Measurements from ENCODE around the gene ASGR1. TPM values are rescaled to one million over a fixed set of nuclear protein-coding genes. Genes with fewer than 3 reads are reported as not detected.
"Not testable (repeated sequence)": the region's sequence is repeated elsewhere in the genome, so short reads cannot be mapped to it uniquely, and the experiment has no call there.

The ASGR1 gene
- total RNA-seq, 1 donor from 2014 or later: 5.1 TPM

DNA sequence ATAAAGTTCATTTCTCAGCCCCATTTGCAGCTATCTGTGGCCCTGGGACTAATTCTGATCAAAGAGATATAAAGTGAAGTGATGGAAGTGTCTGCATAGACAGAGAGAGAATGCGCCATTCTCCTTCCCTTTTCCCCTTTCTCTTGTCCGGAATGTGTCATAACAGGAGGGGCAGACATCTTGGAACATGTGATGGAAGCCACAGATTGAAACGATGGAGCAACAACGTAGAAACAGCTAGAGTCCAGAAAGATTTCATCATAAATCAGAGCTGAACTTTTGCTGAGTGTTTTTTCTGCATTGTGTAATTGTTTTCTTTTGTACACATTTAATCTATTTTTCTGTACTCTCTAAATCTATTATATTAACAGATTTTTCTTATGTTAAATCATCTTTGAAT, 11.3 kb downstream of the ASGR1 start:
- H3K4me3 ChIP-seq (ENCODE audit: low read depth, low read length): no peak overlapping the region
- DNase-seq (ENCODE audit: low read depth): no peak
- TF ChIP-seq, protein P1, sequence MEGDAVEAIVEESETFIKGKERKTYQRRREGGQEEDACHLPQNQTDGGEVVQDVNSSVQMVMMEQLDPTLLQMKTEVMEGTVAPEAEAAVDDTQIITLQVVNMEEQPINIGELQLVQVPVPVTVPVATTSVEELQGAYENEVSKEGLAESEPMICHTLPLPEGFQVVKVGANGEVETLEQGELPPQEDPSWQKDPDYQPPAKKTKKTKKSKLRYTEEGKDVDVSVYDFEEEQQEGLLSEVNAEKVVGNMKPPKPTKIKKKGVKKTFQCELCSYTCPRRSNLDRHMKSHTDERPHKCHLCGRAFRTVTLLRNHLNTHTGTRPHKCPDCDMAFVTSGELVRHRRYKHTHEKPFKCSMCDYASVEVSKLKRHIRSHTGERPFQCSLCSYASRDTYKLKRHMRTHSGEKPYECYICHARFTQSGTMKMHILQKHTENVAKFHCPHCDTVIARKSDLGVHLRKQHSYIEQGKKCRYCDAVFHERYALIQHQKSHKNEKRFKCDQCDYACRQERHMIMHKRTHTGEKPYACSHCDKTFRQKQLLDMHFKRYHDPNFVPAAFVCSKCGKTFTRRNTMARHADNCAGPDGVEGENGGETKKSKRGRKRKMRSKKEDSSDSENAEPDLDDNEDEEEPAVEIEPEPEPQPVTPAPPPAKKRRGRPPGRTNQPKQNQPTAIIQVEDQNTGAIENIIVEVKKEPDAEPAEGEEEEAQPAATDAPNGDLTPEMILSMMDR (conservative IDR thresholded peaks at IDR 0.05; ENCODE audit: low read depth, low read length): no peak

DNA sequence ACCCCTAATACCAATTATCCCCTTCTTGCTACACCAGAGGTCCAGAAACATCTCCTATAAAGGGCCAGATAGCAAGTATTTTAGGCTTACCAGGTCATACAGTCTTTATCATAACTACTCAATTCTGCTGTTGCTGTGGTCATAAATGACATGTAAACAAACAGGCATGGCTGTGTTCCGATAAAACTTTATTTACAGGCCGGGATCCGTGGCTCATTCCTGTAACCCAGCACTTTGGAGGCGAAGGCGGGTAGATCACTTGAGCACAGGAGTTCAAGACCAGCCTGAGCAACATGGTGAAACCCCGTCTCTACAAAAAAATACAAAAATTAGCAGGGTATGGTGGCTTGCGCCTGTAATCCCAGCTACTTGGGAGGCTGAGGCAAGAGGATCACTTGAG, 12.3 kb downstream of the ASGR1 start:
- TF ChIP-seq, protein P1 (conservative IDR thresholded peaks at IDR 0.05; ENCODE audit: low read depth, low read length): no peak
- no peak for DNase-seq (ENCODE audit: low read depth)
- H3K4me3 ChIP-seq (ENCODE audit: low read depth, low read length): no peak overlapping the region

DNA sequence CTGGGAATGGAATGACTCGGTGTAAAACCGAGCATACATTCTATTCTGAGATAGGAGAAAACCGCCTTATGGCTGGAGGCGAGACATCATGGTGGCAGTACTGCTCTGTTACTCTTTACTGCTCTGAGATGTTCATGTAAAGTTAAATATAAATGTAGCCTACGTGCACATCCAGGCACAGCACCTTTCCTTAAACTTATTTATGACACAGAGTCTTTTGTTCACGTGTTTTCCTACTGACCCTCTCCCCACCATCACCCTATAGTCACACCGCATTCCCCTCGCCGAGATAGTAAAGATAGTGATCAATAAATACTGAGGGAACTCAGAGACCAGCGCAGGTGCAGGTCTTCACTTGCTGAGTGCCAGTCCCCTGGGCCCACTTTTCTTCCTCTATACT, 19.6 kb downstream of the ASGR1 start:
- not testable (repeated sequence) for DNase-seq (ENCODE audit: low read depth); H3K4me3 ChIP-seq (ENCODE audit: low read depth, low read length)

DNA sequence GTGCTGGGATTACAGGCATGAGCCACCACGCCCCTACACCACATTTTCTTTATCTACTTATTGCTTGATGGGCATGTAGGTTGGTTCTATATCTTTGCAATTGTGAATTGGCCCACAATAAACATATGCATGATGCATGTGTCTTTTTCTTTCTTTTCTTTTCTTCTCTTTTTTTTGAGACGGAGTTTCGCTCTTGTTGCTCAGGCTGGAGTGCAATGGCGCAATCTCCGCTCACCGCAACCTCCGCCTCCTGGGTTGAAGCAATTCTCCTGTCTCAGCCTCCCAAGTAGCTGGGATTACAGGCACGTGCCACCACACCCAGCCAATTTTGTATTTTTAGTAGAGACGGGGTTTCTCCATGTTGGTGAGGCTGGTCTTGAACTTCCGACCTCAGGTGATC, 20.7 kb downstream of the ASGR1 start:
- H3K4me3 ChIP-seq (ENCODE audit: low read depth, low read length); DNase-seq (ENCODE audit: low read depth): not testable (repeated sequence)

GRCh38 chr17:7156342-7156940, 22.7 kb downstream of the ASGR1 start:
- no peak overlapping the region for H3K4me3 ChIP-seq (ENCODE audit: low read depth, low read length)
- no peak for DNase-seq (ENCODE audit: low read depth)
- TF ChIP-seq, protein P1 (conservative IDR thresholded peaks at IDR 0.05; ENCODE audit: low read depth, low read length): no peak

DNA sequence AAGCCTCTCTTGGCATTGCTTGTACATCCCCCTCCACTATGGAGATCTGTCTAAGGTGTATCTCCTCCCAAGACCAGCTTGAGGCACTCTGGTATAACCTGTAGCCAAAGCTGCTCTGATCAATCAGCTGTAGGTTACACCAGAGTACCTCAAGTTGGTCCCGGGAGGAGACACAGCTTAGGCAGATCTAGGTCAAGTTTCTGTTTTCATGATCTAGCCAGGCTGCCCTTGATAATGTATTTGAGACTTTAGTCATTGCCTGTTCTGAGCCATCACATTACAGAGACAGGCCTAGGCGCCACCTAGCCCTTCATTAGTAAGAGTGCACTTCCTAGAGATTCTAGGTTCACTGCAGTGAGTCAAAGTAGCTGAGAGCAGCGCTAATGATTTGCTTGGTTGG, 31.4 kb downstream of the ASGR1 start:
- TF ChIP-seq, protein P1 (conservative IDR thresholded peaks at IDR 0.05; ENCODE audit: low read depth, low read length): peak; percentile 12
- DNase-seq (ENCODE audit: low read depth): no peak
- H3K4me3 ChIP-seq (ENCODE audit: low read depth, low read length): no peak overlapping the region

GRCh38 chr17:7146115-7146514, 33.1 kb downstream of the ASGR1 start:
- TF ChIP-seq, protein P1 (conservative IDR thresholded peaks at IDR 0.05; ENCODE audit: low read depth, low read length): no peak
- no peak for DNase-seq (ENCODE audit: low read depth)
- no peak overlapping the region for H3K4me3 ChIP-seq (ENCODE audit: low read depth, low read length)

GRCh38 chr17:7144213-7144612, 35.0 kb downstream of the ASGR1 start:
- TF ChIP-seq, protein P1 (conservative IDR thresholded peaks at IDR 0.05; ENCODE audit: low read depth, low read length): no peak
- H3K4me3 ChIP-seq (ENCODE audit: low read depth, low read length): no peak overlapping the region
- DNase-seq (ENCODE audit: low read depth): no peak
